HepG2 (cell line): ENCODE results near the gene DSEL. TPM values are rescaled to one million over a fixed set of nuclear protein-coding genes. Genes with fewer than 3 reads are reported as not detected.

ENCODE experiments used
- ETV5 ChIP-seq: IDR thresholded peaks from 2 replicates; pipeline ENCODE4 v1.6.1; 2018; ENCODE audit warnings: missing biosample characterization, missing genetic modification reagents, inconsistent platforms, borderline replicate concordance
- NKX3-1 ChIP-seq: sonication (generic); formaldehyde crosslinking; IDR thresholded peaks from 2 replicates; pipeline ENCODE4 v1.5.0; 2020; ENCODE audit warnings: missing genetic modification reagents
- TOPORS ChIP-seq: sonication (generic); formaldehyde crosslinking; IDR thresholded peaks from 2 replicates; pipeline ENCODE4 v1.8.0; 2023; ENCODE audit warnings: mild to moderate bottlenecking, missing genetic modification reagents
- ZFP62 ChIP-seq: sonication (generic); formaldehyde crosslinking; IDR thresholded peaks from 2 replicates; pipeline ENCODE4 v1.4.0; 2020; ENCODE audit warnings: missing genetic modification reagents
- ZNF772 ChIP-seq: sonication (generic); formaldehyde crosslinking; IDR thresholded peaks from 2 replicates; pipeline ENCODE4 v1.5.0; 2020; ENCODE audit warnings: mild to moderate bottlenecking, missing genetic modification reagents
- polyA plus RNA-seq, 8 experiments: library from polyadenylated mRNA; depleted of rRNA in 3 of 8; stranded (reverse) in 7 of 8; unstranded in 1 of 8; fragments of >200 nt; fragmentation: Illumina TruSeq in 4 of 8; extraction: Trizol in 4 of 8; gene quantifications; 2 replicates each; pipeline versions ENCODE4 v1.2.1 to v1.2.3, GENCODE V29; 2011 to 2016; ENCODE audit warnings: low read depth in 4 of 8, missing spikeins in 1 of 8, mixed read lengths in 1 of 8; ENCODE audit not compliant: insufficient read depth in 1 of 8
- total RNA-seq, 5 experiments: library from RNA; depleted of rRNA; stranded (reverse); fragments of >200 nt; fragmentation: Illumina TruSeq; extraction: Trizol; gene quantifications; 2 replicates each; pipeline ENCODE4 v1.2.3, GENCODE V29; 2016; ENCODE audit warnings: low read depth in 1 of 5
- TF ChIP-seq, protein P1 (sequence below): sonication (generic); formaldehyde crosslinking; IDR thresholded peaks from 2 replicates; pipeline ENCODE4 v1.9.0; 2021; ENCODE audit warnings: missing genetic modification reagents, mild to moderate bottlenecking, borderline replicate concordance
- TF ChIP-seq, protein P2 (sequence below): sonication (generic); formaldehyde crosslinking; IDR thresholded peaks from 2 replicates; pipeline ENCODE4 v1.8.0; 2022; ENCODE audit warnings: missing genetic modification reagents, low read depth, mild to moderate bottlenecking, borderline replicate concordance
- TF ChIP-seq, protein P3 (sequence below): sonication (generic); formaldehyde crosslinking; IDR thresholded peaks from 2 replicates; pipeline ENCODE4 v1.4.0; 2020; ENCODE audit warnings: missing genetic modification reagents
- TF ChIP-seq, protein P4 (sequence below): sonication (generic); formaldehyde crosslinking; IDR thresholded peaks from 2 replicates; pipeline ENCODE4 v1.8.0; 2022; ENCODE audit warnings: low read depth, missing genetic modification reagents

The DSEL gene
- total and polyA plus RNA-seq, 2 of the 13 experiments (the other 11 are each of a cell fraction or from before 2014, with no cell fraction given), result 0.07 to 0.11 TPM

DNA sequence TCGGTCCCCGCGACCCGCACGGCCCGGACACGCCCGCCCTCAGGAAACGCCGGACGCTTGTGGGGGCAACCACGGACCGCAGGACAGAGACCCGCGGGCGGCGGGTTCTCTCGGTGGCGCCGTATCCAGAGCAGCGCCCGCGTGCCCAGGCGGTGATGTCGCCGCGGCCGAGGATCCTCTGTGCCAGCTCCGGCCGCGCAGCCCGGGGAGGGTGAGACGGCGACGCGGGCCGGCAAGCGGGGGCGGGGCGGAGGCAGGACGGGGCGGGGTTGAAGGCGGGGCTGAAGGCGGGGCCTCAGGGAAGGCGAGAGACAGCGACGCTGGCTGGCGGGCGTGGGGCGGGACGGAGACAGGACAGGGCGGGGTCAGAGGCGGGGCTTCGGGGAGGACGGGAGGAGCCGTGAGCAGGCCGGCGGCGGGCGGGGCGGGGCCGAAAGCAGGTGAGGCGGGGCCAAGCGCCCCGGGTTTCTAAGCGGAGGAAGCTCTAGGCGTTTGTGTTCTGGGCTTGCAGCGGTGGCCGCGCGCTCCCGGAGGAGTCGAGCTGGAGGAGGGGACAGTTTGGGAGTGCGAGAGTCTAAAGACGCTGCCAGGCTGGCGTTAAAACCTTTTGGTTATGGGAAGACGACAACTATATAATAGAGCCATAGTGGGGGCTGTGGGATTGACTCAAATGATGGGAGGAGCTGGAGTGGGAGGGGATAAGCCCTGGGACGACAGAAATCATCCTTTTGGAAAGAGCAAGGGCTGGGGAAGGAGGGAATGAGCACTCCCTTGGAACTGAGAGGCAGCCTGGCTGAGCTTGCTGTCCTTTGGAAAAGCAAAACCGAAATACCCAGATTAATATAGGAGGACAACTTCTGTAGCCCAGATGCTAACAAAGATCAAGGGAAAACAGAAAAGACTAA, at the start of gene DSEL (continued):
- TF ChIP-seq, protein P1, sequence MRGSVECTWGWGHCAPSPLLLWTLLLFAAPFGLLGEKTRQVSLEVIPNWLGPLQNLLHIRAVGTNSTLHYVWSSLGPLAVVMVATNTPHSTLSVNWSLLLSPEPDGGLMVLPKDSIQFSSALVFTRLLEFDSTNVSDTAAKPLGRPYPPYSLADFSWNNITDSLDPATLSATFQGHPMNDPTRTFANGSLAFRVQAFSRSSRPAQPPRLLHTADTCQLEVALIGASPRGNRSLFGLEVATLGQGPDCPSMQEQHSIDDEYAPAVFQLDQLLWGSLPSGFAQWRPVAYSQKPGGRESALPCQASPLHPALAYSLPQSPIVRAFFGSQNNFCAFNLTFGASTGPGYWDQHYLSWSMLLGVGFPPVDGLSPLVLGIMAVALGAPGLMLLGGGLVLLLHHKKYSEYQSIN (CRISPR knock-in tag), result no peak
- TF ChIP-seq ZNF772 (CRISPR knock-in tag), result 0 out of 2 replicates have a peak, but pooled peaks have one; percentile 6
- 0 out of 2 replicates have a peak, but pooled peaks have one; percentile 59 for TF ChIP-seq TOPORS (CRISPR knock-in tag)
- no peak for TF ChIP-seq ZFP62 (CRISPR knock-in tag)
- TF ChIP-seq, protein P2, sequence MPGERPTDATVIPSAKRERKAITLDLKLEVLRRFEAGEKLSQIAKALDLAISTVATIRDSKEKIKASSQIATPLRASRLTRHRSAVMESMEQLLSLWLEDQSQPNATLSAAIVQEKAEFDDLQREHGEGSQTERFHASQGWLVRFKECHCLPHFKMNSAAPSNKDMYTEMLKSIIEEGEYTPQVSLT (CRISPR knock-in tag), result no peak
- no peak for TF ChIP-seq ETV5 (CRISPR knock-in tag)
- TF ChIP-seq, protein P3, sequence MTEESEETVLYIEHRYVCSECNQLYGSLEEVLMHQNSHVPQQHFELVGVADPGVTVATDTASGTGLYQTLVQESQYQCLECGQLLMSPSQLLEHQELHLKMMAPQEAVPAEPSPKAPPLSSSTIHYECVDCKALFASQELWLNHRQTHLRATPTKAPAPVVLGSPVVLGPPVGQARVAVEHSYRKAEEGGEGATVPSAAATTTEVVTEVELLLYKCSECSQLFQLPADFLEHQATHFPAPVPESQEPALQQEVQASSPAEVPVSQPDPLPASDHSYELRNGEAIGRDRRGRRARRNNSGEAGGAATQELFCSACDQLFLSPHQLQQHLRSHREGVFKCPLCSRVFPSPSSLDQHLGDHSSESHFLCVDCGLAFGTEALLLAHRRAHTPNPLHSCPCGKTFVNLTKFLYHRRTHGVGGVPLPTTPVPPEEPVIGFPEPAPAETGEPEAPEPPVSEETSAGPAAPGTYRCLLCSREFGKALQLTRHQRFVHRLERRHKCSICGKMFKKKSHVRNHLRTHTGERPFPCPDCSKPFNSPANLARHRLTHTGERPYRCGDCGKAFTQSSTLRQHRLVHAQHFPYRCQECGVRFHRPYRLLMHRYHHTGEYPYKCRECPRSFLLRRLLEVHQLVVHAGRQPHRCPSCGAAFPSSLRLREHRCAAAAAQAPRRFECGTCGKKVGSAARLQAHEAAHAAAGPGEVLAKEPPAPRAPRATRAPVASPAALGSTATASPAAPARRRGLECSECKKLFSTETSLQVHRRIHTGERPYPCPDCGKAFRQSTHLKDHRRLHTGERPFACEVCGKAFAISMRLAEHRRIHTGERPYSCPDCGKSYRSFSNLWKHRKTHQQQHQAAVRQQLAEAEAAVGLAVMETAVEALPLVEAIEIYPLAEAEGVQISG (CRISPR knock-in tag), result no peak; the same call in 1 of the 2 replicates
- TF ChIP-seq NKX3-1, result no peak
- TF ChIP-seq, protein P4, sequence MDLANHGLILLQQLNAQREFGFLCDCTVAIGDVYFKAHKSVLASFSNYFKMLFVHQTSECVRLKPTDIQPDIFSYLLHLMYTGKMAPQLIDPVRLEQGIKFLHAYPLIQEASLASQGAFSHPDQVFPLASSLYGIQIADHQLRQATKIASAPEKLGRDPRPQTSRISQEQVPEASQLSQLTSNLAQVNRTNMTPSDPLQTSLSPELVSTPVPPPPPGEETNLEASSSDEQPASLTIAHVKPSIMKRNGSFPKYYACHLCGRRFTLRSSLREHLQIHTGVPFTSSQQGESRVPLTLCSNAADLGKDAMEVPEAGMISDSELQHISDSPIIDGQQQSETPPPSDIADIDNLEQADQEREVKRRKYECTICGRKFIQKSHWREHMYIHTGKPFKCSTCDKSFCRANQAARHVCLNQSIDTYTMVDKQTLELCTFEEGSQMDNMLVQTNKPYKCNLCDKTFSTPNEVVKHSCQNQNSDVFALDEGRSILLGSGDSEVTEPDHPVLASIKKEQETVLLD (CRISPR knock-in tag), result no peak
